ENCODE results near the gene RGPD3. TPM values are rescaled to one million over a fixed set of nuclear protein-coding genes. Genes with fewer than 3 reads are reported as not detected.
"Not testable (repeated sequence)": the region's sequence is repeated elsewhere in the genome, so short reads cannot be mapped to it uniquely, and the experiment has no call there.

RGPD3 gene
- under 1 TPM in 8 of 9 donors, not detected in 1; 0.05 to 0.38 (median 0.14) TPM for total RNA-seq
- polyA plus RNA-seq: under 1 TPM; 0.04 to 0.14 TPM
- long read RNA-seq, donor 1: 0 reads
- long read RNA-seq, donor 2: 0 reads
- long read RNA-seq, donor 3: 0 reads

DNA sequence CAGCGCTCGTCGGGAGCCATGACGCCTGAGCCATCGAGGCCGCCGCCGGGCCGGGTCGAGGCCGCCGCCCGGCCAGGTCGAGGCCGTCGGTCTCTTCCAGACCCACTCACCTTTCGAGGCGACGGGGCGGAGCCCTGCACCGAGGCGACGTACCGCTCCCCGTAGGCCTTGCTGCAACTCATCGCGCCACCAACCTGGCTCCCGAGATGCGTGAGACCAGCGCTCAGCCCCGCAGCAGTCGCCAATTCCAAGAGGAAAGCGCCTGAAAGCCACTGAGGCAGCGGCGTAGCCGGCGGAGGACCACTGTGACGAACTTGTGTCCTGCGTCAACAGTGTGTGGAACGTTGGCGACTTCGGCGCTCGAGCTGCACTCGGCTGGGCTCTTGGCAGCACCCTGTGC lies at the start of gene RGPD3:
RGPD3 (minus strand) TSS at position 307 of the 400 bp plus-strand sequence; CDS start at position 182, 125 bp downstream.
- H3K4me3 ChIP-seq, ATAC-seq, H3K36me3 ChIP-seq, H3K27ac ChIP-seq, H3K9me3 ChIP-seq, DNase-seq, H3K27me3 ChIP-seq, H3K4me1 ChIP-seq: not testable (repeated sequence)
- WGBS, 4 donors: 91 to 98% (median 96%) methylated on average over 31 to 45 of the region's 45 CpGs
- intact Hi-C loops (cut with DNase I): loop anchor here in 1 of 10 donors (10.0 kb wide), 1 partner anchor 363 kb away; no protein-coding TSS in a partner anchor

DNA sequence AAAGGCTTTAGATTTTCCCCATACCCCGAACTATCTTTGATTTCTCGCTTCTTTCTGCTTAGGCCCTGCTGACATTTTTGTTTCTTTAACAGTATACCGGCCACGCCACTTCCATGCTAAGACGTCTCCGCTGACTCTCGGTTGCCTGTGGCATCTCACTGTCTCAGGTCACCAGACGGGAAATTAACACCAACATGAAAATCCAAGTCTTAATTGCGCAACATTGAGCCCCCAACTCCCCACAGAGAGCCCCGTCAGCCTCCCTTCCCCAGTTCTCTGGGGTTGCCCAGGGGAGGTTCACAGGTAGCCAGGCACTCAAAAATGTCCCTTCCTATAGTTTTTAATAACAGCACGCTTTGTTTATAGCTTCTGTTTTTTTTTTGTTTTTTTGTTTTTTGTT lies 49.1 kb upstream of the RGPD3 start:
- no peak for ATAC-seq
- no peaks in the 10 kb centered on the region for H3K36me3 ChIP-seq
- H3K27me3 ChIP-seq: no peaks in the 10 kb centered on the region
- DNase-seq: no peak
- no peak overlapping the region for H3K4me3 ChIP-seq
- H3K27ac ChIP-seq: no peak overlapping the region
- WGBS, 4 donors: 91 to 94% (median 93%) methylated on average over 11 of the region's 11 CpGs
- intact Hi-C loops (cut with DNase I): no loop called here
- H3K4me1 ChIP-seq: peaks cover 0 to 1% (median 0%) of the 10 kb centered on the region in 12 donors
- TF ChIP-seq POLR2A (IDR thresholded peaks at IDR 0.05): no peak
- TF ChIP-seq, protein P1, sequence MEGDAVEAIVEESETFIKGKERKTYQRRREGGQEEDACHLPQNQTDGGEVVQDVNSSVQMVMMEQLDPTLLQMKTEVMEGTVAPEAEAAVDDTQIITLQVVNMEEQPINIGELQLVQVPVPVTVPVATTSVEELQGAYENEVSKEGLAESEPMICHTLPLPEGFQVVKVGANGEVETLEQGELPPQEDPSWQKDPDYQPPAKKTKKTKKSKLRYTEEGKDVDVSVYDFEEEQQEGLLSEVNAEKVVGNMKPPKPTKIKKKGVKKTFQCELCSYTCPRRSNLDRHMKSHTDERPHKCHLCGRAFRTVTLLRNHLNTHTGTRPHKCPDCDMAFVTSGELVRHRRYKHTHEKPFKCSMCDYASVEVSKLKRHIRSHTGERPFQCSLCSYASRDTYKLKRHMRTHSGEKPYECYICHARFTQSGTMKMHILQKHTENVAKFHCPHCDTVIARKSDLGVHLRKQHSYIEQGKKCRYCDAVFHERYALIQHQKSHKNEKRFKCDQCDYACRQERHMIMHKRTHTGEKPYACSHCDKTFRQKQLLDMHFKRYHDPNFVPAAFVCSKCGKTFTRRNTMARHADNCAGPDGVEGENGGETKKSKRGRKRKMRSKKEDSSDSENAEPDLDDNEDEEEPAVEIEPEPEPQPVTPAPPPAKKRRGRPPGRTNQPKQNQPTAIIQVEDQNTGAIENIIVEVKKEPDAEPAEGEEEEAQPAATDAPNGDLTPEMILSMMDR (IDR thresholded peaks at IDR 0.05): no peak
- no peaks in the 10 kb centered on the region for H3K9me3 ChIP-seq

- intact Hi-C loops (cut with DNase I): no loop called here
- H3K36me3 ChIP-seq: no peaks in the 10 kb centered on the region
- peaks cover 0 to 6% (median 0%) of the 10 kb centered on the region in 12 donors for H3K4me1 ChIP-seq
- WGBS, 4 donors: 89 to 92% (median 91%) methylated on average over 1 of the region's 1 CpG
- ATAC-seq (no peak), DNase-seq (no peak)
- H3K4me3 ChIP-seq: no peak overlapping the region
- no peaks in the 10 kb centered on the region for H3K9me3 ChIP-seq
- no peak overlapping the region for H3K27ac ChIP-seq
- no peaks in the 10 kb centered on the region for H3K27me3 ChIP-seq
- TF ChIP-seq POLR2A (IDR thresholded peaks at IDR 0.05): no peak
- TF ChIP-seq, protein P1 (IDR thresholded peaks at IDR 0.05): no peak
These were observed 48.7 kb upstream of the RGPD3 start for GRCh38 chr2:106516864-106517263.

DNA sequence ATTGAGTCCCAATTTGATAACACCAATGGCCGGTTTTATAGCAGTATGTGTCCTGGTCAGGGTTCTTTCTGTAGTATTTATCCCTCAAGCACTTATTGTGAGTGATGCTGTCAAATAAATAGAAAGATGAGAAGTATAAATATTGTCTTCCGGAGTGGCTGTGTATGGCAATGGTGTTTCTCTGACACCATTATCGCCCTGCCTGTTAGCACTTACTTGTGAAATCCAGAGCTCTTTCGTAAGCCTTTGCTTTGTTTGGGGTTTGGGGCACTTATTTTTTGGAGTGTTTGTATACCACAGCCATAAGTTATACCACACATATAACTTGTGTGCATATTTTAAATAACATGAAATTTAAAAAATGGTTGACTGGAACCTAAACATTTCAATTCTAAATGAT lies 48.2 kb upstream of the RGPD3 start:
- H3K4me3 ChIP-seq: no peak overlapping the region

DNA sequence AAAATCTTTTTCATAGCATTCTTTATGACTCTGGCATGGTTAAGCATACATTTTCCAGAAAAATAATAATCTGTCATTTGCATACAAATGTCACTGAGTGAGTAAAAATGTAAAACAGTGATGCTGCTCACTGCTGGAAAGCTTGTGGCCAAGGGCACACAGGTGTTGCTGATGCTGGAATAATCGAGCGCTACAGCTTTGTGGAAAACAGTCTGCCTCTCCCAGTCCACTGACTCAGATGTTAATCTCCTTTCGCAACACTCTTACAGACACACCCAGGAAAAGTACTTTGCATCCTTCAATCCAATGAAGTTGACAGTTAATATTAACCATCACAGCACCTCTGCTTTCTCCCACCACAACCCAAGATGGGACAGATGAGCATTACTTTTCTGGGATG lies 46.6 kb upstream of the RGPD3 start:
- H3K4me1 ChIP-seq: peaks cover 0 to 12% (median 0%) of the 10 kb centered on the region in 12 donors
- DNase-seq: not testable (repeated sequence)

More for the DNA sequence above, 48.2 kb upstream of the RGPD3 start:
- ATAC-seq (no peak), DNase-seq (no peak)
- no peak for TF ChIP-seq POLR2A (IDR thresholded peaks at IDR 0.05)
- TF ChIP-seq, protein P1 (IDR thresholded peaks at IDR 0.05): no peak
- Histone ChIP-seq H3K36me3 (no peaks in the 10 kb centered on the region), H3K27ac (no peak overlapping the region), H3K9me3 (no peaks in the 10 kb centered on the region), H3K4me1 (peaks cover 0 to 8% (median 0%) of the 10 kb centered on the region in 12 donors), H3K27me3 (no peaks in the 10 kb centered on the region)
- WGBS, 4 donors: 65 to 86% (median 71%) methylated on average over 4 of the region's 4 CpGs
- intact Hi-C loops (cut with DNase I): no loop called here

GRCh38 chr2:106513391-106513790 lies 45.2 kb upstream of the RGPD3 start:
- H3K9me3 ChIP-seq; H3K36me3 ChIP-seq; H3K27me3 ChIP-seq; H3K4me3 ChIP-seq; intact Hi-C loops (cut with DNase I); DNase-seq; H3K27ac ChIP-seq; ATAC-seq: not testable (repeated sequence)
- H3K4me1 ChIP-seq: peaks cover 0 to 12% (median 0%) of the 10 kb centered on the region in 12 donors
- WGBS, 4 donors: 48 to 87% (median 77%) methylated on average over 2 to 3 of the region's 5 CpGs; no CpG with 5 or more reads in 1 of the 4 donors

More for the DNA sequence above, 46.6 kb upstream of the RGPD3 start:
- H3K27ac ChIP-seq; H3K36me3 ChIP-seq; H3K9me3 ChIP-seq; H3K27me3 ChIP-seq; ATAC-seq; H3K4me3 ChIP-seq; intact Hi-C loops (cut with DNase I): not testable (repeated sequence)
- WGBS, 4 donors: 78 to 97% (median 87%) methylated on average over 3 of the region's 3 CpGs

DNA sequence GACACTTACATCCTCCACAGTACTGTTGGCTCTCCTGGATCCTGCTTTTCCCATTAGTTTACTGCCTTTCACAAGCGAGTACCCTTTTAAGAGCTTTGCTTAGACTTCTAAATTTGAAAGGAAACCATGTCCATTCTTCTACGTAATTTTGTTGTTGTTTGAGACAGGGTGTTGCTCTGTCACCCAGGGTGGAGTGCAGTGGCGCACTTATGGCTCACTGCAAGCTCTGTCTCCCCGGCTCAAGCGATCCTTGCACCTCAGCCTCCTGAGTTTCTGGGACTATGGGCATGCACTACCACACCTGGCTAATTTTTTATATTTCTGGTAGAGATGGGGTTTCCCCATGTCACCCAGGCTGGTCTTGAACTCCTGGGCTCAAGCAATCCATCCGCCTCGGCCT lies 43.7 kb upstream of the RGPD3 start:
- ATAC-seq: peak in 2 of 4 donors; percentile 23 to 48
- H3K36me3 ChIP-seq; DNase-seq; H3K9me3 ChIP-seq; H3K27me3 ChIP-seq; intact Hi-C loops (cut with DNase I): not testable (repeated sequence)
- peaks cover 0 to 12% (median 0%) of the 10 kb centered on the region in 12 donors for H3K4me1 ChIP-seq
- peak overlapping the region in 4 of 12 donors; percentile 17 to 58 (median 43) for H3K27ac ChIP-seq
- H3K4me3 ChIP-seq: peak overlapping the region in 3 of 12 donors; percentile 17 to 33 (median 26)
- WGBS, 4 donors: 80 to 87% (median 84%) methylated on average over 7 of the region's 7 CpGs

GRCh38 chr2:106511476-106511901 lies 43.3 kb upstream of the RGPD3 start:
- intact Hi-C loops (cut with DNase I); H3K36me3 ChIP-seq; H3K27me3 ChIP-seq; H3K9me3 ChIP-seq: not testable (repeated sequence)
- WGBS, 4 donors: 46 to 61% (median 53%) methylated on average over 10 to 15 of the region's 16 CpGs
- peak in 4 of 5 donors; percentile 46 to 59 (median 52) for DNase-seq
- ATAC-seq: peak; percentile 55 to 95 (median 86)
- Histone ChIP-seq H3K4me1 (peaks cover 0 to 12% (median 0%) of the 10 kb centered on the region in 12 donors), H3K4me3 (peak overlapping the region in 3 of 12 donors; percentile 17 to 33 (median 26)), H3K27ac (peak overlapping the region in 4 of 12 donors; percentile 17 to 58 (median 43))
